ENCODE measurements around the gene LRRN2.
A peak's percentile ranks its signal among the peaks of the same experiment; 100 is the strongest.

The LRRN2 gene

DNA sequence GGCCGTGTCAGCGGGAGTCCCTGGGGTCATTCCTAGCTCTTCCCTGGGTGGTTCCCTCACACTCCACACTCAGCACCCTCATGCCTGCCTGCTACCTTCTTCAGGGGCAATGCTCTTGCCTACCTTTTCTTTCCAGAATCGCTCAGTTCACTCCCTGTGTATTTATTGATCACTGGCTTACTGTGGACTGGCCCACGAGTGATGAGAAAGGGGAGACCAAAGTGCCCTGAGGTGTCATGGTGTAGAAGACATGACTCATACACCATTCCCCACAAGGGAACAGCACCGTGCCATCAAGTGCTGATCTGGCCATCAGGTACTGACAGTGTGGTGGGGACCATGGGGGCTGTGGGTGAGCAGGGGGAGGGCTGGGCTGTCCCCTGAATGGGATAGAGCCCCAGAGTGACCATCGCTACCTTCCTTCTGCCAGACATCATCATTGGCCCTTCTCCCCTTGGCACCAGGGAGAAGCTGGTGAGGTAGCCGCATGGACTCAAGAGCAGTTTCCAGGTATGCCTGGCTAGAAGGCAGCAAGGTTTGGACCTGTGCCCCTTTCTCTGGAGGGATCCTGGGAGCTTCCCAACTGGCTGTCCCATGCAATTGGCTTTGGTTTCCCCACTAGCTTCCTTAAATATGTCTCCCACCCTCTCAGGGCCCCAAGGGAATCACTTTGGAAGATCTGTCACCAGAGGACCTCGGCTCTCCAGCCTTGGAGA is 17.2 kb upstream of the LRRN2 start:
- Histone ChIP-seq H3K4me1 (ENCODE audit: control insufficient read depth in 2 of 2, insufficient read depth in 1 of 2, low read depth in 1 of 2, low read length in 2 of 2) (peaks cover 12 to 19% of the 10 kb centered on the region in 2 donors), H3K9ac (ENCODE audit: low read depth, low read length, poor library complexity) (no peak overlapping the region), H2AK5ac (ENCODE audit: low read depth, low read length) (peak overlapping the region; percentile 6), H2BK12ac (ENCODE audit: low read length) (no peak overlapping the region), H3K4me2 (ENCODE audit: insufficient read depth, low read length, poor library complexity, severe bottlenecking) (no peak overlapping the region), H2AFZ (ENCODE audit: low read length) (no peak overlapping the region), H3K4me3 (ENCODE audit: low read length in 2 of 2) (no peak overlapping the region), H3K36me3 (replicated peaks in 1 of 2; ENCODE audit: control insufficient read depth in 2 of 2, insufficient read depth in 2 of 2, low read length in 2 of 2) (no peaks in the 10 kb centered on the region), H2BK5ac (ENCODE audit: low read length) (no peak overlapping the region), H2BK120ac (ENCODE audit: low read depth, low read length) (no peak overlapping the region), H3K27me3 (ENCODE audit: control insufficient read depth in 3 of 3, insufficient read depth in 3 of 3, low read depth in 1 of 3, low read length in 3 of 3) (peaks cover 0 to 2% (median 0%) of the 10 kb centered on the region in 3 experiments), H2BK15ac (ENCODE audit: low read length) (no peak overlapping the region), H3K9me3 (replicated peaks in 1 of 2; ENCODE audit: control insufficient read depth in 2 of 2, insufficient read depth in 1 of 2, low read depth in 1 of 2, low read length in 2 of 2) (no peaks in the 10 kb centered on the region), H3K23ac (ENCODE audit: low read depth, low read length, poor library complexity) (peak overlapping the region; percentile 1), H3K4ac (ENCODE audit: low read length) (no peak overlapping the region), H3K27ac (replicated peaks; ENCODE audit: low read length) (no peak overlapping the region), H3K79me1 (ENCODE audit: low read depth, low read length) (no peaks in the 10 kb centered on the region), H3K14ac (ENCODE audit: low read length) (no peak overlapping the region), H4K8ac (ENCODE audit: low read depth, low read length) (no peak overlapping the region), H3K18ac (ENCODE audit: low read length) (no peak overlapping the region), H4K91ac (ENCODE audit: low read depth, low read length, poor library complexity) (no peak overlapping the region)
- no peak for DNase-seq (ENCODE audit: low spot score)
- WGBS, 2 donors (ENCODE audit: extremely low coverage in 2 of 2, insufficient read length in 2 of 2, insufficient replicate concordance in 1 of 2): no CpG with 5 or more reads among the region's 8 CpGs

DNA sequence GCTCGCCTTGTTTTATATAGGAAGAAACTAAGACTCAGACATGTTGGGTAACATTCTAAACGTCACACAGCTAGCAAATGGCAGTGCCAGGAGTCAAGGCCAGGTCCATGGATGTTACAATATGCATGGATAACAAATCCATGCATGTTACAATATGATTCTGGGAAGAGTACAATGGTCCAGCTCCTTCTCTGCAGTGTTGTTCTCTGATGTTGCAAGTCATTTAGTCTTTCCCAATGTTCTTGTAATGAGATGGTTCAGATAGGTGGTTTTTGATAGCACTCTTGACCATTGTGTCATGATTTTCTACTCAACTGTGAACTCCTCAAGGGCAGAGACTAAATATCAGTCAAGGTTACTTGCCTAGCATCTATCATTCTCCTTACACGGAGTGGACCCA is 15.7 kb upstream of the LRRN2 start:
- Histone ChIP-seq H2BK15ac (ENCODE audit: low read length) (no peak overlapping the region), H3K27me3 (ENCODE audit: control insufficient read depth in 3 of 3, insufficient read depth in 3 of 3, low read depth in 1 of 3, low read length in 3 of 3) (peaks cover 0 to 2% (median 0%) of the 10 kb centered on the region in 3 experiments), H3K4ac (ENCODE audit: low read length) (no peak overlapping the region)

DNA sequence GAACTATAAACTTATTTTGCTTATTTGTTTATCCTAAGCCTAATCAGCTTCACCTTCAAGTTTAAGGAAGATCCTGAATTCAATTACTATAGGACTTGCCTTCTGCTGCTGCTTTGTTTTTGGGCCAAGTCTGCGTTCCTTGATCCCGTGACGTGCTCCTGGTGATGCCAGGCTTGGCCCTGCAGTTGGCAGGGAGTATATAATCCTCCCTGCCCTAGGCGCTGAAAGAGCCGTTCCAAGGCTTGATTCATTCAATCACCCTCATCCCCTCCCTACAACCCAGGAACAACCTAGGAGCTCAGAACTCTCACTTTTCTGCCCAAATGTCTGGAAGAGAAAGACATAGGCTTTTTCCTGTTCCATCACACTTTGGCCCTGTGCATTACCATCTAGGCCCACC is 12.4 kb upstream of the LRRN2 start:
- no peak overlapping the region for H4K8ac ChIP-seq (ENCODE audit: low read depth, low read length)
- H4K91ac ChIP-seq (ENCODE audit: low read depth, low read length, poor library complexity): no peak overlapping the region
- H3K4me3 ChIP-seq (ENCODE audit: low read length in 2 of 2): no peak overlapping the region

More for the DNA sequence above, 15.7 kb upstream of the LRRN2 start:
- Histone ChIP-seq H3K79me1 (ENCODE audit: low read depth, low read length) (no peaks in the 10 kb centered on the region), H2AFZ (ENCODE audit: low read length) (no peak overlapping the region), H3K18ac (ENCODE audit: low read length) (no peak overlapping the region), H3K27ac (replicated peaks; ENCODE audit: low read length) (no peak overlapping the region), H3K23ac (ENCODE audit: low read depth, low read length, poor library complexity) (no peak overlapping the region), H2BK5ac (ENCODE audit: low read length) (no peak overlapping the region), H3K9ac (ENCODE audit: low read depth, low read length, poor library complexity) (no peak overlapping the region), H2BK12ac (ENCODE audit: low read length) (no peak overlapping the region), H2BK120ac (ENCODE audit: low read depth, low read length) (no peak overlapping the region), H4K8ac (ENCODE audit: low read depth, low read length) (no peak overlapping the region), H3K9me3 (replicated peaks in 1 of 2; ENCODE audit: control insufficient read depth in 2 of 2, insufficient read depth in 1 of 2, low read depth in 1 of 2, low read length in 2 of 2) (no peaks in the 10 kb centered on the region), H3K4me1 (ENCODE audit: control insufficient read depth in 2 of 2, insufficient read depth in 1 of 2, low read depth in 1 of 2, low read length in 2 of 2) (peaks cover 0 to 5% of the 10 kb centered on the region in 2 donors), H4K91ac (ENCODE audit: low read depth, low read length, poor library complexity) (no peak overlapping the region), H3K4me2 (ENCODE audit: insufficient read depth, low read length, poor library complexity, severe bottlenecking) (no peak overlapping the region), H3K4me3 (ENCODE audit: low read length in 2 of 2) (no peak overlapping the region), H3K36me3 (replicated peaks in 1 of 2; ENCODE audit: control insufficient read depth in 2 of 2, insufficient read depth in 2 of 2, low read length in 2 of 2) (no peaks in the 10 kb centered on the region), H2AK5ac (ENCODE audit: low read depth, low read length) (no peak overlapping the region), H3K14ac (ENCODE audit: low read length) (no peak overlapping the region)
- no peak for DNase-seq (ENCODE audit: low spot score)
- no CpG with 5 or more reads among the region's 3 CpGs for WGBS, 2 donors (ENCODE audit: extremely low coverage in 2 of 2, insufficient read length in 2 of 2, insufficient replicate concordance in 1 of 2)

DNA sequence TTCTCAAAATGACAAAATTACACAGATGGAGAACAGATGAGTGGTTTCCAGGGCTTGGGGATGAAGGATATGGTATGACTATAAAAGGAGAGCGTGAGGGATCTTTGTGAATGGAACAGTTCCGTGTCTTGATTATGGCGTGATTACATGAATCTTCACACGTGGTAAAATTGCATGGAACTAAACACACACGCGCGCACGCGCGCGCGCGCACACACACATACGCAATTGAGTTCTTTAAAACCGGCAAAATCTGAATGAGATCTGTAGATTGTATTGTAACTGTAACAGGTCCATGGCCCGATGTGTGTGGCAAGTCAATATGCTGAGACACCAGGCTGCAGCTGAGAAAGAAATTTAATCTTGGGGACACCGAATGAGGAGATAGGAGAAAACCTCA is 11.1 kb upstream of the LRRN2 start:
- H3K9ac ChIP-seq (ENCODE audit: low read depth, low read length, poor library complexity): no peak overlapping the region
- H2AK5ac ChIP-seq (ENCODE audit: low read depth, low read length): no peak overlapping the region
- H4K91ac ChIP-seq (ENCODE audit: low read depth, low read length, poor library complexity): no peak overlapping the region
- H3K79me1 ChIP-seq (ENCODE audit: low read depth, low read length): no peaks in the 10 kb centered on the region
- H3K4me2 ChIP-seq (ENCODE audit: insufficient read depth, low read length, poor library complexity, severe bottlenecking): no peak overlapping the region
- no peak overlapping the region for H2BK12ac ChIP-seq (ENCODE audit: low read length)
- no CpG with 5 or more reads among the region's 17 CpGs for WGBS, 2 donors (ENCODE audit: extremely low coverage in 2 of 2, insufficient read length in 2 of 2, insufficient replicate concordance in 1 of 2)
- no peak overlapping the region for H2BK120ac ChIP-seq (ENCODE audit: low read depth, low read length)
- H3K9me3 ChIP-seq (replicated peaks in 1 of 2; ENCODE audit: control insufficient read depth in 2 of 2, insufficient read depth in 1 of 2, low read depth in 1 of 2, low read length in 2 of 2): no peaks in the 10 kb centered on the region
- H3K4me1 ChIP-seq (ENCODE audit: control insufficient read depth in 2 of 2, insufficient read depth in 1 of 2, low read depth in 1 of 2, low read length in 2 of 2): peaks cover 0 to 11% of the 10 kb centered on the region in 2 donors
- H3K27ac ChIP-seq (replicated peaks; ENCODE audit: low read length): no peak overlapping the region
- H3K4me3 ChIP-seq (ENCODE audit: low read length in 2 of 2): no peak overlapping the region
- no peak overlapping the region for H3K4ac ChIP-seq (ENCODE audit: low read length)
- no peak overlapping the region for H2BK15ac ChIP-seq (ENCODE audit: low read length)
- no peak overlapping the region for H3K14ac ChIP-seq (ENCODE audit: low read length)
- H2AFZ ChIP-seq (ENCODE audit: low read length): no peak overlapping the region
- H3K23ac ChIP-seq (ENCODE audit: low read depth, low read length, poor library complexity): no peak overlapping the region
- no peak overlapping the region for H2BK5ac ChIP-seq (ENCODE audit: low read length)
- H4K8ac ChIP-seq (ENCODE audit: low read depth, low read length): no peak overlapping the region
- DNase-seq (ENCODE audit: low spot score): no peak
- no peak overlapping the region for H3K18ac ChIP-seq (ENCODE audit: low read length)
- H3K36me3 ChIP-seq (replicated peaks in 1 of 2; ENCODE audit: control insufficient read depth in 2 of 2, insufficient read depth in 2 of 2, low read length in 2 of 2): no peaks in the 10 kb centered on the region
- peaks cover 0 to 14% (median 0%) of the 10 kb centered on the region in 3 experiments for H3K27me3 ChIP-seq (ENCODE audit: control insufficient read depth in 3 of 3, insufficient read depth in 3 of 3, low read depth in 1 of 3, low read length in 3 of 3)

More for the DNA sequence above, 12.4 kb upstream of the LRRN2 start:
- Histone ChIP-seq H3K4ac (ENCODE audit: low read length) (no peak overlapping the region), H3K27me3 (ENCODE audit: control insufficient read depth in 3 of 3, insufficient read depth in 3 of 3, low read depth in 1 of 3, low read length in 3 of 3) (peaks cover 0 to 8% (median 0%) of the 10 kb centered on the region in 3 experiments), H3K79me1 (ENCODE audit: low read depth, low read length) (no peaks in the 10 kb centered on the region), H3K9me3 (replicated peaks in 1 of 2; ENCODE audit: control insufficient read depth in 2 of 2, insufficient read depth in 1 of 2, low read depth in 1 of 2, low read length in 2 of 2) (no peaks in the 10 kb centered on the region), H2BK120ac (ENCODE audit: low read depth, low read length) (no peak overlapping the region), H3K14ac (ENCODE audit: low read length) (no peak overlapping the region), H2BK12ac (ENCODE audit: low read length) (peak overlapping the region; percentile 49), H3K4me1 (ENCODE audit: control insufficient read depth in 2 of 2, insufficient read depth in 1 of 2, low read depth in 1 of 2, low read length in 2 of 2) (peaks cover 0 to 8% of the 10 kb centered on the region in 2 donors), H2BK5ac (ENCODE audit: low read length) (no peak overlapping the region), H2BK15ac (ENCODE audit: low read length) (no peak overlapping the region), H3K23ac (ENCODE audit: low read depth, low read length, poor library complexity) (no peak overlapping the region), H3K36me3 (replicated peaks in 1 of 2; ENCODE audit: control insufficient read depth in 2 of 2, insufficient read depth in 2 of 2, low read length in 2 of 2) (no peaks in the 10 kb centered on the region), H3K9ac (ENCODE audit: low read depth, low read length, poor library complexity) (no peak overlapping the region), H2AFZ (ENCODE audit: low read length) (no peak overlapping the region), H2AK5ac (ENCODE audit: low read depth, low read length) (no peak overlapping the region), H3K4me2 (ENCODE audit: insufficient read depth, low read length, poor library complexity, severe bottlenecking) (no peak overlapping the region), H3K18ac (ENCODE audit: low read length) (no peak overlapping the region), H3K27ac (replicated peaks; ENCODE audit: low read length) (no peak overlapping the region)
- DNase-seq (ENCODE audit: low spot score): no peak
- no CpG with 5 or more reads among the region's 5 CpGs for WGBS, 2 donors (ENCODE audit: extremely low coverage in 2 of 2, insufficient read length in 2 of 2, insufficient replicate concordance in 1 of 2)

All from neuronal stem cell (in vitro differentiated cells).